ENCODE data around the gene PSMC4.
A peak's percentile ranks its signal among the peaks of the same experiment; 100 is the strongest.

Gene PSMC4

DNA sequence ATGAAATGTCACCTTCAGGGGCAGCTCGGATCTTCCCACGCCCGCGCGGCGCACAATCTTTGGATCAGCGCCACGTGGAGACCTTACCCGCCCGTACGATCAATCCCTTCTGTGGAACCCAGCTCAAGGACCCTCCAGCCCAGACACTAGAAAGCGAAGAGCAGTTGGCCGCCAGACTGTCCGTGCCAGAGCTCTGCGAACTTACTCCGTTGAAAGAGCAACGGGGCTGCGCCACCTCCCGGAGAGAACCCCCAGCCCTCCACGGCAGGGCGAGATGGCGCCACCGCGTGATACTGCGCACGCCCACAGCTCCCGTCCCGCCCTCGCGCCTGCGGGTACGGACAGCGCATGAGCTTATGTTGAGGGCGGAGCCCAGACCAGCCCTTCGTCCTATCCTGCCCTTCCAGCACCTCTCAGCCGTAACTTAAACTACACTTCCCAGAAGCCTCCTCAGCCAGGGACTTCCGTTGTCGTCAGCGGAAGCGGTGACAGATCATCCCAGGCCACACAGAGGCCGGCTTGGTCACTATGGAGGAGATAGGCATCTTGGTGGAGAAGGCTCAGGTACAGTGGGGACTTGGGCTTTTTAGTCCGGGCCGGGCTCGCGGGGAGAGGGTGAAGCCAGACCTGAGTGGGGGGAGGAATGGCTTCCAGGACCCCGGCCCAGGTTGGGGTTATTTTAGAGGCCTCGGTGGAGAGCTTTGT lies at the start of gene PSMC4:
Gene PSMC4 (plus strand): TSS at position 491 of the 705 bp plus-strand sequence. CDS start 38 bp downstream, at position 529.
- peak; percentile 97 to 99 for DNase-seq (ENCODE audit: extremely low read depth in 1 of 2, low read depth in 1 of 2)

DNA sequence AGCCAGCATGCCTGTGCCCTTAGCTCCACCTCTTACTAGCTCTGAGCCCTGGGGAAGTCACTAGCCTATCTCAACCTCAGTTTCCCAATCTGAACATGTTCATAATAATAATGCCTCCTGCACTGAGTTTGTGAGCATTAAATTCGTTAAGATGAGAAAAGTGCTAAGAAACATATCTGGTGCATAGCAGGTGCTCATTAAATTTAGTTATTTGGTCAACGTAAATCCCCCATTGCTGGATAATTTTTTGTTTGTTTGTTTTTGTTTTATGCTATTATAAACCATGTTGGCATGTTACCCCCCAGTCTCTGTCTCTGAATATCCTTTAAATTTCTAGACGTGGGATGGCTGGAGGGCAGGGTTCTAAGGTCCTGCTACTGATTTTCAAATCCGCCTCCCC lies 47.1 kb upstream of the PSMC4 start:
- no peak for DNase-seq (ENCODE audit: extremely low read depth in 1 of 2, low read depth in 1 of 2)

DNA sequence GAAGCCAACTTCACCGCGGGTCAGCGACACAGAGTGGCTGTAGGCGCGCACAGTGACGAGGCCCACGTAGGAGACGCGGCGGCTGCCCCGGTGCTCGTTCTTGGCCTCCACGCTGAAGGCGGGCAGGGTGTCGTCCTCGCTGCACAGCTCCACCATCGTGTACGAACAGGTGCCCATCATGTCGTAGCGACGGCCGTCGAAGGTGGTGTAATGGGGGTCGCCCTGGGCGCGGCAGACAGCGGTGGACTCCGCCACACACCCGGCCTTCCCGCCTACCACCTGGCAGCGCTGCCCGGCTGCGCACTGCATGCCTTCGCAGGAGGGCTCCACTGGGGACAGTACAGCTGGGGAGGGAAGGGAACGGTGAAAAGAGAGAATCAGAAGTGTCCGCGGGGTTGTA lies 46.6 kb upstream of the PSMC4 start:
- no peak for DNase-seq (ENCODE audit: extremely low read depth in 1 of 2, low read depth in 1 of 2)

DNA sequence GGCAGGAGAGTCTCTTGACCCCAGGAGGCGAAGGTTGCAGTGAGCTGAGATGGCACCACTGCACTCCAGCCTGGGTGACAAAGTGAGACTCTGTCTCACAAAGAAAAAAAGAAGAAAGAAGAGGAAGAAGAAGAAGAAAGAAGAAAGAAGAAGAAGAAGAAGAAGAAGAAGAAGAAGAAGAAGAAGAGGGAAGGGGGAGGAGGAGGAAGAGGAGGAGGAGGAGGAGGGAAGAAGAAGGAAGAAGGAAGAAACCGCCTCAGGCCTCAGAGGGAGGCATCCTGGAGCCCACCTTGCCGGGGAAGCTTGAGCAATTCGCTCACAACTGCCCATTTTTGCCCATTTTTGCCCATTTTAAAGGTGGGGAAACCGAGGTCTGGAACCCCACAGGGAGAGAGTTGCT lies 46.0 kb upstream of the PSMC4 start:
- DNase-seq (ENCODE audit: extremely low read depth in 1 of 2, low read depth in 1 of 2) = no peak

DNA sequence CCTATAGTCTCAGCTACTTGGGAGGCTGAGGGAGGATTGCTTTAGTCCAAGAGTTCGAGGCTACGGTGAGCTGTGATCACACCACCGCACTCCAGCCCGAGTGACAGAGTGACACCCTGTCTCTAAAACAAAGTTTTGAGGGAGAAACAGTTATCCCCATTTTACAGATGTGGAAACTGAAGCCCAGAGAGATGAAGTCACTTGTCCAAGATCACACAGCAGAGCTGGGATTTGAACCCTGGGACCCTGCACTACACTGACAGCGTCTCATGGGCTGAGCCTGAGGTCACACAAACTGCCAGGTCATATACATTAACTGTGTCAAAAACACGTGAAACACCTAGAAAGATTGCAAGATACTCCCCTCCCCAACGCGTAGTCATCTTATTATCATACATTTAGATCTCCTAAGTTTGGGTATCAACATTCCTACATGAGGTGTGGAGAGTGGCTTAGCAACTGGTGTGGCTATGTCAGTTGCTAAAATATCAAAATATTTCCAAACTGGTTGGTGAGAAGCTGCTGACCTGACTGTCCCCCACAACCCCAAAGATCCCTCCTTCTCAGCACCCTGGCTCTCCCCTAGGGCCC lies 44.7 kb upstream of the PSMC4 start:
- DNase-seq (ENCODE audit: extremely low read depth in 1 of 2, low read depth in 1 of 2) = no peak

DNA sequence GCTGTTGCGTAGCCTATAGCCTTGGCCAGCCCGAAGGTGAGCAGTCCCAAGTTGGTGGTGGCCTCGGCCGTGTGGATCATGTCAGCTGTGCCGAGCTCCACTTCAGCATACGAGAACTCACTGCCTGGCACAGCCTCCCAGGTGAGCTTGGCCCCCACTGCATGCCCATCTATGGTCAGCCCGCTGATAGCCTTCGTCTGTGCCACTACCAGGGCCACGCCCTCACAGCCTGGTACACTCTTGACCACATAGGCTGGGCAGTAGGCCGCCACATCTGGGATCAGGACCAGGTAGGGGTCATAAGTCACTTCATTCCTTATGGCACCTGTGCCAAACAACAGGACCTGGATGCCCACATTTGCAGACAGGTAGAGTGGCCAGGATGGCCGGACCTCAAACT lies 43.9 kb upstream of the PSMC4 start:
- no peak for DNase-seq (ENCODE audit: extremely low read depth in 1 of 2, low read depth in 1 of 2)

DNA sequence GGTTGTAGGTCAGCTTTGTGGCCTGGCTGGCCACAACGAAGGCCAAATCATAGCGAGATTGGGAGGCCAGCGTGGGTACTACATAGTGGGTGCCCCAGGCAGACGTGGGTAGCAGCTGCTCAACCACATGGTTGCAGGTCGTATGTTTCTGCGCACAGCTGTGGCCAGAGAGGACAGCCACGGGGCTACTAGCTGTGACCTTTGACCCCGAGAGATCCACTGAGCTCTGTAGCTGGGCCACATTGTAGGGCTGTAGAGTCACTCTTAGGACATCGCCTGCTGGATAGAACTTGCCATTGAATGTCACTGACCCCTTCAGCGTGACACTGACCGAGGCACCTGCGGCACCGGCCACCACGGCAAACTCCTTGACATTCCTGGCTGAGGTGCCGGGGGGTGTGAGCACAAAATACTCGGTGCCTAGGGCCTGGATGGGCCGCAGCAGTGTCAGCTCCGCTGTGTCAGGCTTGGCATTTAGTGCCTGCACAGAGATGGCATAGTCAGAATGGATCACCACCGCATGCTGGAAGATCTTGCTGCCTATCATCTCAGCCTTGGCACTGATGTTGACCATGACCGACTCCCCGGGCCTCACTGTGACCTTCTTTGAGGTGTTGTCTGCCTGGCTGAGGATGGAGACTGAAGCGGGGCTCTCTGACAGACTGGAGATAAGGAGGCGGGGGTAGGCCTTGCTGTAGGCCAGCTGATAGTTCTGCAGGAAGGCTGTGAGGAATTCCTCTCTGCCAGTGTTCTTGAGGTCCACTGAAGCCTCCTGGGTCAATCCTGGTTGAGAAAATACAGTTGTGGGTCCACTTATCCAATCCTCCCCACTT lies 43.2 kb upstream of the PSMC4 start:
- DNase-seq (ENCODE audit: extremely low read depth in 1 of 2, low read depth in 1 of 2) = no peak

DNA sequence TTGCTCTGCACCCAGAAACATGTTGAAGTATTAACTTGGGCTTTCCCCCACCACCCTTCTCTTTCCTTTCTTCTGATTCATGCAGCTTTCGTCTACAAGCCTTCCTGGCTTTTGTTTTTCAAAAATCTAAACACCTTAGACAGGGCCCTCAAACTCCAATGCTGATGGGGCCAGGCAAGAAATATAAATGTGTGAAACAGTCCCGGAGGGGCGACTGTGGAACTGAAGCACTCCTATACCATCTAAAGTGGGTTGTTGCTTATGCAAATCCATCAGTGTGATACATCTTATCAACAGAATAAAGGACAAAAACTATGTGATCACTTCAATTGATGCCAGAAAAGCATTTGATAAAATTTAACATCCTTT lies 42.6 kb upstream of the PSMC4 start:
- DNase-seq (ENCODE audit: extremely low read depth in 1 of 2, low read depth in 1 of 2) = no peak

DNA sequence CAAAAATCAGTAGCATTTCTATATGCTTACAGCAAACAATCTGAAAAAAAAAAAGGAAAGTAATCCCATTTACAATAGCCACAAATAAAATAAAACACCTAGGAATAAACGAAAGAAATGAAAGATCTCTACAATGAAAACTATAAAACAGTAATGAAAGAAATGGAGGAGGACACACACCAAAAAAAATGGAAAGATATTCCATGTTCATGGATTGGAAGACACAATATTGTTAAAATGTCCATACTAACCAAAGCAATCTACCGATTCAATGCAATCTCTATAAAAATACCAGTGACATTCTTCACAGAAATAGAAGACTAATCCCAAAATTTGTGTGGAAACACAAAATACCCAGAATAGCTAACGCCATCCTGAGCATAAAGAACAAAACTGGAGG lies 41.2 kb upstream of the PSMC4 start:
- DNase-seq (ENCODE audit: extremely low read depth in 1 of 2, low read depth in 1 of 2) = no peak

DNA sequence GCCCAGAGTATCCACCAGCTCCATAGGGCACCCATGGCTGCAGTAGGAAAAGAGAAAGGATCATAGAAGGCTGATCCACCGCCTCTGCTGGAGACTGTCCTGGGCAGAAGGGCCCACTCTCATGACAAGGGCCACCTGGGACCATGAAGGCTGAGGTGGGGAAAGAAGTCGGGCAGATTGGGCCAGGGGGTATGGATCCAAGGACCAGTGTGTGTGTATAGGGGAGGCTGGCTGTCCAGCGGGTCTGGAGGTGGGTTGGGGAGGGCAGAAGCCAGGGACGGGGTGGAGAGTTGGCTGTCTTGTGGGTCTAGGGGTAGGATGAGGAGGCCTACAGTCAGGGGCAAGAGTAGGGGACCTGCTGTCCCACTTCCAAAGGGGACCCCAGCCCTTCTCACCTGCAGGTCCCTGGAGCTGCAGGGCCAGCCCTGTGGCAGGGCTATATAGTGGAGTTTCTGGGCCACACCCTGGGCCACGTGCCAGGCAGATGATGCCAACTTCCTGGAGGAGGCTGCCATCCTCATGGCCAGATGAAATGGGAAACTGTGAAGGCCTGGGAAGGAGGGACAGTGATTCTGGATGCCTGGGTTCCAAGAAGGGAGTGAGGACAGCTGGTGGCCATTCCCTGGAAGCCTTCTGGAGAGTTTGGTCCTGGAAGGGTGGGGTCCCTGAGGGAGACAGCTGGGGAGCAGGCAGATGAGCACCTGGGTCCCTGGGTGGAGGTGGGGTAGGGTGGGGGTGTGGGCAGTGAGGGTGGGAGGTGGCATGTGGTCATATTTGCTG lies 36.2 kb upstream of the PSMC4 start, which contains the start of gene FCGBP:
Gene FCGBP (minus strand): TSS at position 51 of the 780 bp plus-strand sequence.
- no peak for DNase-seq (ENCODE audit: extremely low read depth in 1 of 2, low read depth in 1 of 2)

DNA sequence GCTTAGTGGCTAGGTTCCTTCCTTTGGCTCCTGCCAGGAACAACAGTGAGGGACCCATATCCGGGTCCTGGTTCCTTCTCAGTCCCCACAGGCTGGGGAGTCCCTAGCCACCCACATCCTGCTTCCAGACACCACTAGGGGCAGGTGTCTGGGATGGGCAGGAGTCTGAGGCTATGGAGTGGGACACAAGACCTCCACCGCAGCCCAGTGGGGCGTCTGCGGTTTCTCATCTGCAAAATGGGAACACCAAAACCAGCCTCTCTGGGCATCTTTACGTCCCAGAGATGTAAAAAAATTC lies 35.7 kb upstream of the PSMC4 start:
- DNase-seq (ENCODE audit: extremely low read depth in 1 of 2, low read depth in 1 of 2) = no peak

DNA sequence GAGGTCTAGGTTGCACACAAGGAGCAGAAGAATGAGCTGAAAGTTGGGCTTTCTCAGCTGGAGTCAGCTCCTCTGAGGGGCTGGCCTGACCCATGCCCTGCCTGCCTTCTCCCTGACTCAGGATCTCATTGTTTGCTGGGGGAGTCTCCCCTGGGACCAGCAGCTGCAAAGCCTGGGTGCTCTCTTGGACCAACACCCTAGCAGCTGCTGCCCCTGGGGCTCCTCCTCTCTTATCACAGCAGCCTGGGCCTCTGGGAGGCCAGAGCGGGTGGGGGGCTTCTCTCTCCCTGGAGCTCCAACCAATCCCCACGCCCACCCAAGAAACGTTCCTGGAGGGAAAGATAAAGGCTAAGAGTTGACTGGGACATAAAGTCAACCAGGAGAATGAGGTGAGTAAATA lies 34.9 kb upstream of the PSMC4 start:
- no peak for DNase-seq (ENCODE audit: extremely low read depth in 1 of 2, low read depth in 1 of 2)

DNA sequence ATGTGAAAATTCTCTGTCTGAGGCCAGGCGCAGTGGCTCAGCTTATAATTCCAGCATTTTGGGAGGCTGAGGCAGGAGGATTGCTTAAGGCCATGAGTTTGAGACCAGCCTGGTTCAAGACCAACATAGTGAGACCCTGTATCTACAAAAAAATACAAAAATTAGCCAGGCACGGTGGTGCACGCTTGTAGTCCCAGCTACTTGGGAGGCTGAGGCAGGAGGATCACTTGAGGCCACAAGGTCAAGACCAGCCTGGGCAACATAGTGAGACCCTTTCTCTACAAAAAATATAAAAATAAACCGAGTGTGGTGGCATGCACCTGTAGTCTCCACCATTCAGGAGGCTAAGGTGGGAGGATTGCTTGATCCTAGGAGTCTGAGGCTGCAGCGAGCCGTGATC lies 34.3 kb upstream of the PSMC4 start:
- DNase-seq (ENCODE audit: extremely low read depth in 1 of 2, low read depth in 1 of 2) = no peak

DNA sequence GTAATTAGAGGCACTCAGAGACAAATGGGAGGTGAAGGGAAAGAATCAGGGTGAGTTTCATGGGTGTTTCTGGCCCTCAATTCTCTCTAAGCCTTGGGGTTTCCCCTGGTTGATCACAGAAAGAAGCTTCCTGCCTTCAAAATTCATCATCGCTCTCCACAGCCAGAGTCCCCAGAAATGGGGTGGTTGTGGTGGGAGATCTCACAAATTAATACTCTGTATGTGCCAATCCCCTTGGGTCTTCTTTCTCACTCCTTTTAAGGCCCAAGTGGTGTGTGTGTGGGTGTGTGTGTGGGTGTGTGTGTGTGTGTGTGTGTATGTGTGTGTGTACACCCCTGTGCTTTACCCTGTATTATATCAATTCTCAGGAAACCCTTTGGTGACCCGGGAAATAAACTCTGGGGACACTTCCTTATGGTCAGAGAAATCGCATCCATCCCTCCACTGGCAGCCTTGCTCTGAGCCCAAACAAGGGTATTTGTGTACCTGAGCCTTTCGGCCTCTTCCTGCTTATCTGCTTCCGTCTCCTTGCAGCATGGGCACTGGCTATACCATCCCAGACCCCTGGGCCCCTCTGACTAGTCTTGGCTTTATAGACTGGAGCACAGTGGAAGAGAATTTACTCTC lies 33.8 kb upstream of the PSMC4 start:
- DNase-seq (ENCODE audit: extremely low read depth in 1 of 2, low read depth in 1 of 2) = peak in 1 of 2 donors; percentile 25

DNA sequence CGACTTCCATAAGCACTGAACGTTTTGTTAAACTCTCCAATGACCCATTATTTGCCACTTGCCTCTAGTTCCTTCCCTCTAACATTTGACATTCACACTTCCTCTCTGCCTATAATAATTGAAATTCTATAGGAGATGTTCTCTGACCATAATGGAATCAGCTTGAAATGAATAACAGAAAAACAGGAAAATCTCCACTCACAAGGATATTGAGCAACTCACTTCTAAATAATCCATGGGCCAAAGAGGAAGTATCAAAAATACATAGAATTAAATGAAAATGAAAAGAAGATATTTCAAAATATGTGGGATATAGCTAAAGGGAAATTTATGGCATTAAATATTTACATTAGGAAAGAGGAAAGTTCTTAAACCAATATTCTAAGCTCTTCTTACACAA lies 33.2 kb upstream of the PSMC4 start:
- no peak for DNase-seq (ENCODE audit: extremely low read depth in 1 of 2, low read depth in 1 of 2)

DNA sequence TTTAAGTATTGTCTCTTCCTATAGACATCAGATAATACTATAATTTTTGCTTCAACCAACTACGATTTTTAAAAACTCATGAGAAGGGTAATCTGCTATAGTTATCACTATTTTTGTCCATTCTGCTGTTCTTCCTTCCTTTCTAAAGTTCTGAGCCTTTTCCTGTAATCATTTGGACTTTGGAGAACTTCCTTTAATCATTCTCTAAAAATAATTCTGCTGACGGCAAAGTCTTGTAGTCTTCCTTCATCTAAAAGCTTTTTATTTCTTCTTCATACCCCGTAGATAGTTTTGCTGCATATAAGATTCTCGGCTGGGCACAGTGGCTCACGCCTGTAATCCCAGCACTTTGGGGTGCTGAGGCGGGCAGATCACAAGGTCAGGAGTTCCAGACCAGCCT lies 31.4 kb upstream of the PSMC4 start:
- no peak for DNase-seq (ENCODE audit: extremely low read depth in 1 of 2, low read depth in 1 of 2)

DNA sequence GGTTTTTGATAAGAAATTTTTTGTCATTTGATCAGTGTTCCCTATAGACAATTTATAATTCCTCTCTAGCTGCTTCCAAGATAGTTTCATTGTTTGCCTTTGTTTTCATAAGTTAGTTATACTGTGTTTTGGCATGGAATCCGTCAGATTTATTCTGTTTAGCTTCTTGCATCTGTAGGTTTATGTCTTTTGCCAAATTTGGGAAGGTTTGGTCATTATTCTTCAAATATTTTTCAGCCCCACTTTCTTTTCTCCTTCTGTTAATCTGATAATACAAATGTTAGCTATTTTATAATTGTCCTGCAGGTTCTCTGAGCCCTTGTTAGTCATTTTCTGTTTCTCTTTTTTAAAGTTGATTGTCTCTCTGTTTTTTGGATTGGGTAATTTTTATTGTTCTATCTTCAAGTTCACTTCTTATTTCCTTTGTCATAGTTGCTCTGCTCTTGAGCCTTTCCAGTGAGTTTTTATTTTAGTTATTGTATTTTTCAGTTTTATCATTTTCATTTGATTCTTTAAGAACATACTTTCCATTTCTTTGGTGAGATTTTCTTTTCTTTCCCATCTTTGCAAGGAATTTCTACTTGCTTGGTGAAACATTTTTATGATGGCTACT lies 30.6 kb upstream of the PSMC4 start:
- no peak for DNase-seq (ENCODE audit: extremely low read depth in 1 of 2, low read depth in 1 of 2)

DNA sequence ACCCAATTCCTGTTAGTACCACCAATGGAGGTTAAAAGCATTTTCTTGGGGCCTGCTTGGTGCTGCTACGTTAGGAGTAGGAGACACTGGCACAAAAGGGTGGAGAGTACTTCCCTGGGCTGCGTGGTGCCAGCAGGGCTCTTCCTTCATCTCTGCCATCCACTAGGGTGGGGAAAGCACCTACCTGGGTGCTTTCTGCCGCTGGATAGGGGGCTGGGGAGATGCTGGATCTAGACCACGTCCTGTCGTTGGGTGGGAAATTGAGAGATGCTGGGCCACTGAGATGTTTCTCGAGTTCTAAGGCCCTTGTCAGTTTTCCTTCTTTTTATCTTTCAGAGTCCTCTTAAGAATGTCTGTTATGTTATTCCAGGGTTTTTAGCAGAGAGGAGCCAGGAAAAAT lies 29.8 kb upstream of the PSMC4 start:
- no peak for DNase-seq (ENCODE audit: extremely low read depth in 1 of 2, low read depth in 1 of 2)

DNA sequence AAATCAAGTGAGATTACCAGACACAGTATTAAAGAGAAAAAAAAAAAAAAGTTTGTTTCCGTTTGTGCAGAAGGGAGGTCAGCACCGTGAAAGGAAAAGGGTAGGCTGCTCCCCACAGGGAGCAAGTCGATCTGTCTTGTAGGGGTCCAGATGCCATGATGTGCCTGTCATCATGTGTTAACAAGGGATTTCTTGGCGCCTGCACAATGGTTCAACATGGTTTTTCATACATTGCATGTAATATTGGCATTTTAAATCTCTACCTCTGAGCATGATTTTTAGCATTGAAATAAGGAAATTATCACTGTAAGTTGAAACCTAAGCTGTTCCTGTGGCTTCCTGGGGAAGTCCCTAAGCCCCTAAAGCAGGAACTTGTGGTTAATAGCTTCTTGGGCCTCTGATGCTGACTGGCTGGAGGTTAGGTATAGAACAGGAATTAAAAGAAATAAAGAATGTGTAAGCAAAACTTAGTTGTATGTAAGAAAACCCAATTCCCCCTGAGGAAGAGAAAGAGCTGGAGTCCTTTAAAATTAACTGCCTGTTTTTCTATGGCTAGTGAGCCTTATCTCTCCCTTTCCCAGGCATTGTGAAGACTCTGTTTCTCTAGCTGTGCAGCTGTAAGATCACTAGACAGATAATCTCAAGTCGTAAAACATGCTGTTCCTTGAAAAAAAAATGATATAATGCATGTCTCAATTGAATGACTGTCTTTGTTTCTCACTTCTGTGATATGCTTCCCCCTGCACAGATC lies 29.2 kb upstream of the PSMC4 start:
- DNase-seq (ENCODE audit: extremely low read depth in 1 of 2, low read depth in 1 of 2) = peak in 1 of 2 donors; percentile 37

DNA sequence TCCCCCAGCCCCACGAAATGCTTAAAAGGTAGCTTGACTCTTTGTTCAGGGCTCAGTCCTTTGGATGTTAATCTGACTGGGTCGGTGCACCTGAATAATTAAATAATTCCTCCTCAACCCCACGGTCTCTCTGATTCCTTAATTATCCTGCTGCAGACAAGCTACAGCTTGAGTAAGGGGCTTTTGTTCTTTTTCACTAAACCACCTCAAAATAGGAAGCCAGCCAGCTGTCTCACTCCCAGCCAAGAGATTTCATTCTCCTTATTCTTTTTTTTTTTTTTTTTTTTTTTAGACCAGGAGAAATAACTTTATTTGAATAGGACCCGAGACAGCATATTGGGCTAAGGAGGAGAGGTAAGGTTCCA lies 28.6 kb upstream of the PSMC4 start:
- no peak for DNase-seq (ENCODE audit: extremely low read depth in 1 of 2, low read depth in 1 of 2)
